HEK293T (cell line): ENCODE data around the gene RFX1.

ENCODE experiments used
- ARNT ChIP-seq: fragments of 450-650 bp; IDR thresholded peaks from 2 replicates; pipeline ENCODE4 v1.6.1; 2017; ENCODE audit warnings: mild to moderate bottlenecking
- BHLHE40 ChIP-seq: fragments of 450-650 bp; IDR thresholded peaks from 2 replicates; pipeline ENCODE4 v1.6.1; 2016; ENCODE audit warnings: mild to moderate bottlenecking, moderate library complexity, borderline replicate concordance
- ELF4 ChIP-seq: fragments of 450-650 bp; IDR thresholded peaks from 2 replicates; pipeline ENCODE4 v1.6.1; 2017; ENCODE audit warnings: antibody characterized with exemption
- FOXA1 ChIP-seq: fragments of 450-650 bp; IDR thresholded peaks from 2 replicates; pipeline ENCODE4 v1.6.1; 2016; ENCODE audit warnings: mild to moderate bottlenecking
- FOXM1 ChIP-seq: fragments of 450-650 bp; IDR thresholded peaks from 2 replicates; pipeline ENCODE4 v1.6.1; 2017; ENCODE audit warnings: mild to moderate bottlenecking, borderline replicate concordance
- HDGF ChIP-seq: fragments of 450-650 bp; IDR thresholded peaks from 2 replicates; pipeline ENCODE4 v1.6.1; 2017; ENCODE audit warnings: antibody characterized with exemption, borderline replicate concordance
- PKNOX1 ChIP-seq: fragments of 450-650 bp; IDR thresholded peaks from 2 replicates; pipeline ENCODE4 v1.6.1; 2016
- SUZ12 ChIP-seq: fragments of 450-650 bp; IDR thresholded peaks from 2 replicates; pipeline ENCODE4 v1.6.1; 2016; ENCODE audit warnings: mild to moderate bottlenecking

GRCh38 chr19:13980340-13980739 lies 25.8 kb downstream of the RFX1 start:
- no peak for TF ChIP-seq BHLHE40
- TF ChIP-seq ELF4, result no peak
- no peak for TF ChIP-seq ARNT
- TF ChIP-seq HDGF, result no peak
- TF ChIP-seq PKNOX1, result no peak
- TF ChIP-seq FOXA1, result no peak
- TF ChIP-seq SUZ12, result no peak
- TF ChIP-seq FOXM1, result no peak
